ENCODE results near the gene PATJ. TPM values are rescaled to one million over a fixed set of nuclear protein-coding genes. Genes with fewer than 3 reads are reported as not detected.

PATJ gene
- total RNA-seq, 2 donors from 2014 or later = 74.3 to 81.7 TPM

DNA sequence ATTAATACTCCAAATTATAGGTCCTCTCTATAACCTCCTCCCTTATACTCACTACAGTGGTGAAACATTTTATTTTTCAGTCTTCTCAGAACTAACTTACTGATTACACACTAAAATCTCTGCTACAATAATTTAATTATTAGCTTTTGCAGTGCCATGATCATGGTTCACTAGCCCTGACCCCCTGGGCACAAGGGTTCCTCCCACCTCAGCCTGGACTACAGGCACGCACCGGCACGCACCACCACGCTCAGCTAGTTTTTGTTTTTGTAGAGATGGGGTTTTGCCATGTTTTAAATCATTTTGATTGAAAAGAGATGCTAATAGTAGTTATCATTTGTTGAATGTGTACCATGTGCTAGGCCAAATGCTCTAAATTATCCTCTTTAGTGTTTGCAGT is 6.3 kb downstream of the PATJ start:
- WGBS, 2 experiments (ENCODE audit: insufficient coverage in 1 of 2, insufficient read length in 1 of 2) = 93 to 100% methylated on average over 4 of the region's 4 CpGs
- Mint-ChIP-seq H3K36me3 (ENCODE audit: low read depth) (peaks cover 9% of the 10 kb centered on the region), H3K4me1 (peaks cover 24% of the 10 kb centered on the region), H3K27me3 (ENCODE audit: insufficient read depth) (no peaks in the 10 kb centered on the region), H3K27ac (no peak overlapping the region), H3K9me3 (no peaks in the 10 kb centered on the region), H3K4me3 (no peak overlapping the region)
- TF ChIP-seq, protein P1, sequence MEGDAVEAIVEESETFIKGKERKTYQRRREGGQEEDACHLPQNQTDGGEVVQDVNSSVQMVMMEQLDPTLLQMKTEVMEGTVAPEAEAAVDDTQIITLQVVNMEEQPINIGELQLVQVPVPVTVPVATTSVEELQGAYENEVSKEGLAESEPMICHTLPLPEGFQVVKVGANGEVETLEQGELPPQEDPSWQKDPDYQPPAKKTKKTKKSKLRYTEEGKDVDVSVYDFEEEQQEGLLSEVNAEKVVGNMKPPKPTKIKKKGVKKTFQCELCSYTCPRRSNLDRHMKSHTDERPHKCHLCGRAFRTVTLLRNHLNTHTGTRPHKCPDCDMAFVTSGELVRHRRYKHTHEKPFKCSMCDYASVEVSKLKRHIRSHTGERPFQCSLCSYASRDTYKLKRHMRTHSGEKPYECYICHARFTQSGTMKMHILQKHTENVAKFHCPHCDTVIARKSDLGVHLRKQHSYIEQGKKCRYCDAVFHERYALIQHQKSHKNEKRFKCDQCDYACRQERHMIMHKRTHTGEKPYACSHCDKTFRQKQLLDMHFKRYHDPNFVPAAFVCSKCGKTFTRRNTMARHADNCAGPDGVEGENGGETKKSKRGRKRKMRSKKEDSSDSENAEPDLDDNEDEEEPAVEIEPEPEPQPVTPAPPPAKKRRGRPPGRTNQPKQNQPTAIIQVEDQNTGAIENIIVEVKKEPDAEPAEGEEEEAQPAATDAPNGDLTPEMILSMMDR (conservative IDR thresholded peaks at IDR 0.05) = no peak
- DNase-seq = no peak
- Histone ChIP-seq H3K9me3 (ENCODE audit: control insufficient read depth, low read length) (no peaks in the 10 kb centered on the region), H3K36me3 (ENCODE audit: control insufficient read depth, insufficient read depth, low read length) (no peaks in the 10 kb centered on the region), H3K27me3 (ENCODE audit: control insufficient read depth, insufficient read depth, low read length, poor library complexity, severe bottlenecking) (no peaks in the 10 kb centered on the region), H3K9ac (ENCODE audit: extremely low read depth, low read length, poor library complexity, severe bottlenecking) (no peak overlapping the region), H3K4me3 (ENCODE audit: low read length) (no peak overlapping the region), H3K4me1 (ENCODE audit: control insufficient read depth, insufficient read depth, low read length) (peaks cover 5% of the 10 kb centered on the region), H3K27ac (ENCODE audit: low read depth, low read length) (no peak overlapping the region)

DNA sequence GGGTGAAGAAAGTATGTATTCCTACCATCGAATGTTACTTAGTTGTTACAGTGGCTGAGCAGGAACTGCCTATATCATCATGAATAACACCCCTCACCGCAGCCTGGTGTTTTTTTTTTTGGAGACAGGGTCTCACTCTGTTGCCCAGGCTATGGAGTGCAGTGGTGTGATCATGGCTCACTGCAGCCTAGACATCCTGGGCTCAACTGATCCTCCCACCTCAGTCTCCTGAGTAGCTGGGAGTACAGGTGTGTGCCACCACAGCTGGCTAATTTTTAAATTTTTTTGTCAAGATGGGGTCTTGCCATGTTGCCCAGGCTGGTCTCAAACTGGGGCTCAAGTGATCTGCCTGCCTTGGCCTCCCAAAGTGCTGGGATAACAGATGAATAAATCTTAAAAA is 7.3 kb downstream of the PATJ start:
- H3K4me3 Mint-ChIP-seq = no peak overlapping the region
- no peak overlapping the region for H3K27ac Mint-ChIP-seq
- peaks cover 2% of the 10 kb centered on the region for H3K4me1 ChIP-seq (ENCODE audit: control insufficient read depth, insufficient read depth, low read length)
- no peaks in the 10 kb centered on the region for H3K36me3 ChIP-seq (ENCODE audit: control insufficient read depth, insufficient read depth, low read length)
- peaks cover 9% of the 10 kb centered on the region for H3K36me3 Mint-ChIP-seq (ENCODE audit: low read depth)
- H3K27me3 ChIP-seq (ENCODE audit: control insufficient read depth, insufficient read depth, low read length, poor library complexity, severe bottlenecking) = no peaks in the 10 kb centered on the region
- H3K9ac ChIP-seq (ENCODE audit: extremely low read depth, low read length, poor library complexity, severe bottlenecking) = no peak overlapping the region
- H3K9me3 ChIP-seq (ENCODE audit: control insufficient read depth, low read length) = no peaks in the 10 kb centered on the region
- no peak for DNase-seq
- H3K4me1 Mint-ChIP-seq = peaks cover 16% of the 10 kb centered on the region
- TF ChIP-seq, protein P1 (conservative IDR thresholded peaks at IDR 0.05) = no peak
- H3K27ac ChIP-seq (ENCODE audit: low read depth, low read length) = no peak overlapping the region
- no peak overlapping the region for H3K4me3 ChIP-seq (ENCODE audit: low read length)
- no peaks in the 10 kb centered on the region for H3K9me3 Mint-ChIP-seq
- whole genome bisulfite sequencing, 2 experiments (ENCODE audit: insufficient coverage in 1 of 2, insufficient read length in 1 of 2) = 92% methylated on average over 2 of the region's 2 CpGs; no CpG with 5 or more reads in 1 of the 2 experiments
- H3K27me3 Mint-ChIP-seq (ENCODE audit: insufficient read depth) = no peaks in the 10 kb centered on the region

DNA sequence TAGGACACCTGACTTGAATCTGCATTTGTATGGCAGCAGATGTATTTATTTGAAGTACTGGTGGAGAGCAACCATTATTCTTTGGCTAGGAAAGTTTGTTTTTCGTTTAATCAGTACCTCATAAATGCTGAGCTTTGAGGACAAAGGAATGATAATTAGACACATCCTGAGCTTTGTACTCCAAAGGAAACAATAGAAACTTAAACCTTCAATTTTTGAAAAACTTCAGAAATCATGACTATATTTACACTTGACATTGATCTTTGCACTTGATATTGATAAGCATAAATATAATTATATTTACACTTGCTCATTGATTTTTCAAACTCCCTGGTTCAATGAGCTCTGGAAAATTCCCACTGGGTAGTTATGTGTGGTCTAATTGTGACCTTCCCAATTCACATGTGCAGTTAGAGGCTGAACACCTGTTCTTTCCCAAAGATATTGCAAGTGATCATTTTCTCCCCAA is 10.7 kb downstream of the PATJ start:
- H3K4me3 Mint-ChIP-seq = no peak overlapping the region
- H3K4me1 ChIP-seq (ENCODE audit: control insufficient read depth, insufficient read depth, low read length) = no peaks in the 10 kb centered on the region
- TF ChIP-seq, protein P1 (conservative IDR thresholded peaks at IDR 0.05) = no peak
- H3K36me3 ChIP-seq (ENCODE audit: control insufficient read depth, insufficient read depth, low read length) = no peaks in the 10 kb centered on the region
- no peaks in the 10 kb centered on the region for H3K27me3 ChIP-seq (ENCODE audit: control insufficient read depth, insufficient read depth, low read length, poor library complexity, severe bottlenecking)
- H3K9me3 ChIP-seq (ENCODE audit: control insufficient read depth, low read length) = no peaks in the 10 kb centered on the region
- H3K36me3 Mint-ChIP-seq (ENCODE audit: low read depth) = peaks cover 16% of the 10 kb centered on the region
- DNase-seq = no peak
- 72% methylated on average over 1 of the region's 1 CpG; no CpG with 5 or more reads in 1 of the 2 experiments for WGBS, 2 experiments (ENCODE audit: insufficient coverage in 1 of 2, insufficient read length in 1 of 2)
- no peak overlapping the region for H3K4me3 ChIP-seq (ENCODE audit: low read length)
- H3K27me3 Mint-ChIP-seq (ENCODE audit: insufficient read depth) = no peaks in the 10 kb centered on the region
- H3K27ac ChIP-seq (ENCODE audit: low read depth, low read length) = no peak overlapping the region
- H3K27ac Mint-ChIP-seq = no peak overlapping the region
- no peaks in the 10 kb centered on the region for H3K9me3 Mint-ChIP-seq
- no peak overlapping the region for H3K9ac ChIP-seq (ENCODE audit: extremely low read depth, low read length, poor library complexity, severe bottlenecking)
- H3K4me1 Mint-ChIP-seq = no peaks in the 10 kb centered on the region

Measured in endodermal cell (in vitro differentiated cells).